Measurements from ENCODE around the gene TMEM107.

The TMEM107 gene

GRCh38 chr17:8161289-8162232, 14.6 kb downstream of the TMEM107 start:
- DNase-seq = no peak

GRCh38 chr17:8160741-8161221, 15.4 kb downstream of the TMEM107 start:
- no peak for DNase-seq

- DNase-seq = no peak
These were observed 16.0 kb downstream of the TMEM107 start for GRCh38 chr17:8160224-8160577.

GRCh38 chr17:8159459-8160223, 16.5 kb downstream of the TMEM107 start:
- DNase-seq = no peak

- DNase-seq = no peak
These were observed 17.2 kb downstream of the TMEM107 start for GRCh38 chr17:8159032-8159400.

GRCh38 chr17:8158267-8159031, 17.7 kb downstream of the TMEM107 start:
- DNase-seq = peak; percentile 63

GRCh38 chr17:8156246-8156992, 19.8 kb downstream of the TMEM107 start:
- peak; percentile 100 for DNase-seq

- DNase-seq = no peak
These were observed 20.3 kb downstream of the TMEM107 start for GRCh38 chr17:8155996-8156245.

GRCh38 chr17:8155231-8155995, 20.8 kb downstream of the TMEM107 start:
- DNase-seq = no peak

GRCh38 chr17:8154608-8155155, 21.5 kb downstream of the TMEM107 start:
- DNase-seq = no peak

GRCh38 chr17:8153957-8154607, 22.1 kb downstream of the TMEM107 start:
- peak; percentile 90 for DNase-seq

GRCh38 chr17:8153525-8153956, 22.6 kb downstream of the TMEM107 start:
- no peak for DNase-seq

- DNase-seq = no peak
These were observed 23.1 kb downstream of the TMEM107 start for GRCh38 chr17:8153031-8153451.

GRCh38 chr17:8152112-8152775, 23.9 kb downstream of the TMEM107 start, which contains the start of gene PER1:
Gene PER1 (minus strand): TSS chr17:8152404. CDS start chr17:8150706, 1,698 bp downstream.
- DNase-seq = no peak

GRCh38 chr17:8151641-8152111, 24.5 kb downstream of the TMEM107 start:
- DNase-seq = no peak

GRCh38 chr17:8151120-8151640, 25.0 kb downstream of the TMEM107 start:
- no peak for DNase-seq

- no peak for DNase-seq
These were observed 25.7 kb downstream of the TMEM107 start for GRCh38 chr17:8150194-8151119.

GRCh38 chr17:8149419-8150193, 26.6 kb downstream of the TMEM107 start:
- no peak for DNase-seq
